Measurements from ENCODE around the gene PILRA.

Gene PILRA

DNA sequence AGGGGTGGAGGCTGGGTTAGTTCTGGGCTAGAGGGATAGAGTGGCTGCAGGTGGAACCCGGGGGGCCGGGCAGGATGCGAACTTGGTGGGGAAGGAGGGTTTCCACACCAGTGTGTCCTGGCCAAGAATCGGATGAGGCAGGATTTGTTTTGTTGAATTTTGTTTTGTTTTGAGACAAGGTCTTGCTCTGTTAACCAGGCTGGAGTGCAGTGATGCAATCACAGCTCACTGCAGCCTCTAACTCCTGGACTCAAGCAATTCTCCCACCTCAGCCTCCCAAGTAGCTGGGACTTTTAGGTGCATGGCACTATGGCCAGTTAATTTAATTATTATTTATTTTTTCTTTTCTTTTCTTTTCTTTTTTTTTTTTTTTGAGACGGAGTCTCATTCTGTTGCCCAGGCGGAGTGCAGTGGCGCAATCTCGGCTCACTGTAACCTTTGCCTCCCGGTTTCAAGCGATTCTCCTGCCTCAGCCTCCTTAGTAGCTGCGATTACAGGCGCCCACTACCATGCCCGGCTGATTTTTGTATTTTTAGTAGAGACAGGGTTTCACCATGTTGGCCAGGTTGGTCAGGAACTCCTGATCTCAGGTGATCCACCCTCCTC, 76.0 kb downstream of the PILRA start:
- no peaks in the 10 kb centered on the region for H3K36me3 ChIP-seq (ENCODE audit: insufficient read depth, low read length)
- no peaks in the 10 kb centered on the region for H3K9me3 ChIP-seq (ENCODE audit: control insufficient read depth, insufficient read depth, low read length)
- H3K4me1 ChIP-seq (ENCODE audit: insufficient read depth, low read length): peaks cover 4% of the 10 kb centered on the region; the same call in 1 of the 2 replicates
- no peak overlapping the region for H3K9ac ChIP-seq (ENCODE audit: low read depth, low read length)

Data from ES-I3 (cell line).